Measurements from ENCODE around the gene WDR18.
"Not testable (repeated sequence)": the region's sequence is repeated elsewhere in the genome, so short reads cannot be mapped to it uniquely, and the experiment has no call there.

The WDR18 gene

GRCh38 chr19:1013218-1013617 is 29.1 kb downstream of the WDR18 start:
- no peak for DNase-seq
- intact Hi-C loops (cut with DNase I), result loop anchor here (10.0 kb wide), 1 partner anchor 172 kb away; no protein-coding TSS in a partner anchor

GRCh38 chr19:1014161-1015060 is 30.3 kb downstream of the WDR18 start:
- DNase-seq, result no peak
- intact Hi-C loops (cut with DNase I), result loop anchor here (10.0 kb wide), 1 partner anchor 170 kb away; no protein-coding TSS in a partner anchor

GRCh38 chr19:1015061-1015781 is 31.1 kb downstream of the WDR18 start:
- no peak for DNase-seq
- intact Hi-C loops (cut with DNase I), result loop anchor here (10.0 kb wide), 1 partner anchor 170 kb away; no protein-coding TSS in a partner anchor

DNA sequence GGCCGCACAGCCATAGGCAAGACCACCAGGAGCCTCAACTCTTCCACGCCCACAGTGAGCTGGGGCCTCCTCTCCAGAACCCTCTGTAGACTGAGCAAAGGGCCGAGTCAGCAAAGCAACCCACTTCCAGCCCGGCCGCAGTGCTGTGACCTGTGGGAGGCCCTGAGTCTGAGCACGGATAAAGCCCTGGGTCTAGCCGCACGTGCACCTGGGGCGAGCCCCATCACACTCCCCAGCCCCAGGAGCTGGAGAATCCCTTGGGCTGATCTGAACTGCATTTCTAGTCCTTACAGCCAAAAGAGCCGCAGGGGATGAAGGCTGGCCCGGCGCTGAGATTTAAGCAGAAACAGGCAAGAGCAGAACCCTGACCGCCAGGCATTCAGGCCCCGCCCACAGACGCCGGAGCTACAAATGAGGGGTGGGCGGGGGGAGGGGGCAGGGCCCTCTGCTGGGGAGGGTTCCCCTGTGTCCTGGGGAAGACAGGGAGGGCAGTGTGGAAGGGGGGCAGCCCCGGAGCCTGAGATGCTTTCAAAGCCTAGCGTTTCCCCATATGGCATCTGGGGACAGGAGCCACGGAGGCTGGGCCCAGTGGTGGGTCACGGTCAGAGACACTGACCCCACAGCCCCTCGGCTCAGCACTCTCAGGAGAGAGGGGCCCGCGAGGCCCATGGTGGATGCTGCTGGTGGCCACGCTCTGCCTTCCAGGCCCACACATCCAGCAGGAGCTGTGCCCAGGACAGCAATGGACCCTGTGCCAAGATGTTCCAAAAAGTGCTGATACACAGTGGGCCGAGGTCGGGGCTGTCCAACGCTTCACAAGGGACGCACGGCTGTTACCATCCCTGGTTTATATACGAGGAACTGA is 31.9 kb downstream of the WDR18 start:
- DNase-seq, result no peak
- intact Hi-C loops (cut with DNase I), result loop anchor here (10.0 kb wide), 1 partner anchor 169 kb away; no protein-coding TSS in a partner anchor

DNA sequence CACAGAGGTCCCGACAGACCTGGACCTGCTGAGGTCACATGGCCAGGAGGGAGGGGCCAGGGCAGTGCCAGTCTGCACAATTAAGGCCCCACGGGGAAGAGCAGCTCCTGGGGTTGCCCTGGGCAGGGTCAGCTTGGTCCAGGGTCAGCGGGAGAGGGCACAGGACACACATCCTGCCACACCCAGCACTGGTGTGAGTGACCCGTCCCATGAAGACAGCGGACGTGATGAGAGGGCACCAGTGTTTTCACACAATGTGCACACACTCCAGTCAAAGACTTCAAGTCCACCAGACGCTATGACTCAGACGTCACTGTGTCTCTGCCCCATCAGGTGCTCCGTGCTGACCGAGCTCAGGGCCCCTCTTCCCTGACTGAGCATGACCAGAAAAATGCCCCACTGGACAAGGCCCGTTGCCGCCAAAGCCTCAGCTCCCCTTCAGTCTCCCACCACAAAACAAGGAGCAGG is 32.5 kb downstream of the WDR18 start:
- DNase-seq, result no peak
- intact Hi-C loops (cut with DNase I), result loop anchor here (10.0 kb wide), 1 partner anchor 168 kb away; no protein-coding TSS in a partner anchor

- peak in 14 of 42 donors; percentile 22 to 71 (median 35) for DNase-seq
- intact Hi-C loops (cut with DNase I), result loop anchor here (10.0 kb wide), 1 partner anchor 167 kb away; no protein-coding TSS in a partner anchor
Observed at GRCh38 chr19:1017115-1017905, 33.2 kb downstream of the WDR18 start.

- intact Hi-C loops (cut with DNase I), result loop anchor here (10.0 kb wide), 1 partner anchor 167 kb away; no protein-coding TSS in a partner anchor
- DNase-seq, result no peak
Observed at GRCh38 chr19:1017906-1018305, 33.8 kb downstream of the WDR18 start.

GRCh38 chr19:1018393-1018792 is 34.2 kb downstream of the WDR18 start:
- intact Hi-C loops (cut with DNase I), result loop anchor here (10.0 kb wide), 1 partner anchor 166 kb away; no protein-coding TSS in a partner anchor
- DNase-seq, result no peak

GRCh38 chr19:1018932-1019615 is 34.9 kb downstream of the WDR18 start:
- DNase-seq, result no peak
- intact Hi-C loops (cut with DNase I), result loop anchor here (10.0 kb wide), 1 partner anchor 166 kb away; no protein-coding TSS in a partner anchor

DNA sequence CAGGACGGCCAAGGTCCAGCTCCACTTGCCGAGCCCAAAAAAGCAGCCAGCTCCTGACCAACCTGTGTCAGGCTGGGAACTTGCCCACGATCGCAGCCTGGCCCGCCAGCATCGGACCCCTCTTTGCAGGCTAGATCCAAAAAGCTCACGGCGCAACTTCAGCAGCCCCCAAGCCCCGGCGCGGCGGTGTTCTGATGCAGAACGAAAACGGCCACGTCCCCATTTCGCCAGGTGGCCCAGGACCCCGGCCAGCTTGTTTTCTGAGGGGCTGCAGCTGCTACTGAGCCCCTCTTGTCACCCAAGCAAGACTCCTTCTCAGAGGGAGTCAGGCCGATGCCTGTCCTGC is 35.4 kb downstream of the WDR18 start:
- DNase-seq, result no peak
- intact Hi-C loops (cut with DNase I), result loop anchor here (10.0 kb wide), 1 partner anchor 165 kb away; no protein-coding TSS in a partner anchor

GRCh38 chr19:1019980-1020867 is 36.1 kb downstream of the WDR18 start:
- intact Hi-C loops (cut with DNase I), result loop anchor here (10.0 kb wide), 1 partner anchor 165 kb away; no protein-coding TSS in a partner anchor
- DNase-seq, result peak in 12 of 42 donors; percentile 12 to 57 (median 34)

GRCh38 chr19:1020868-1021425 is 36.8 kb downstream of the WDR18 start, which contains the start of gene TMEM259:
TMEM259 (minus strand) TSS chr19:1021123; CDS start chr19:1020996, 127 bp downstream.
- intact Hi-C loops (cut with DNase I), result loop anchor here (1.0 kb wide), 1 partner anchor 37 kb away; the partner anchor contains the start of gene WDR18
- DNase-seq, result peak; percentile 96 to 99 (median 98)

GRCh38 chr19:1023883-1024188 is 39.7 kb downstream of the WDR18 start:
- DNase-seq; intact Hi-C loops (cut with DNase I): not testable (repeated sequence)

DNA sequence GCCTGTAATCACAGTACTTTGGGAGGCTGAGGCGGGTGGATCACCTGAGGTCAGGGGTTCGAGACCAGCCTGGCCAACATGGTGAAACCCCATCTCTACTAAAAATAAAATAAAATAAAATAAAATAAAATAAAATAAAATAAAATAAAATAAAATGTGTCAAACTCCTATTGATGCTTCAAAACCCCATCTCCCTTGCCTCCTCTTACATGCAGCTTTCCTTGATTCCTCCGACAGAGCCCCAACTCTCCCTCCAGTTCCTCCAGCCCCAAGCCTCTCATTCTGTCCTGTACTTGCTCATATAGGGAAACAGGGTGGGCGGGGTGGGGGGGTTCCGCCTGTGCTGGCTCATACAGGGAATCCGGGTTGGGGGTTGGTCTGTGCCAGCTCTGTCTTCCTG is 40.9 kb downstream of the WDR18 start:
- DNase-seq; intact Hi-C loops (cut with DNase I): not testable (repeated sequence)

DNA sequence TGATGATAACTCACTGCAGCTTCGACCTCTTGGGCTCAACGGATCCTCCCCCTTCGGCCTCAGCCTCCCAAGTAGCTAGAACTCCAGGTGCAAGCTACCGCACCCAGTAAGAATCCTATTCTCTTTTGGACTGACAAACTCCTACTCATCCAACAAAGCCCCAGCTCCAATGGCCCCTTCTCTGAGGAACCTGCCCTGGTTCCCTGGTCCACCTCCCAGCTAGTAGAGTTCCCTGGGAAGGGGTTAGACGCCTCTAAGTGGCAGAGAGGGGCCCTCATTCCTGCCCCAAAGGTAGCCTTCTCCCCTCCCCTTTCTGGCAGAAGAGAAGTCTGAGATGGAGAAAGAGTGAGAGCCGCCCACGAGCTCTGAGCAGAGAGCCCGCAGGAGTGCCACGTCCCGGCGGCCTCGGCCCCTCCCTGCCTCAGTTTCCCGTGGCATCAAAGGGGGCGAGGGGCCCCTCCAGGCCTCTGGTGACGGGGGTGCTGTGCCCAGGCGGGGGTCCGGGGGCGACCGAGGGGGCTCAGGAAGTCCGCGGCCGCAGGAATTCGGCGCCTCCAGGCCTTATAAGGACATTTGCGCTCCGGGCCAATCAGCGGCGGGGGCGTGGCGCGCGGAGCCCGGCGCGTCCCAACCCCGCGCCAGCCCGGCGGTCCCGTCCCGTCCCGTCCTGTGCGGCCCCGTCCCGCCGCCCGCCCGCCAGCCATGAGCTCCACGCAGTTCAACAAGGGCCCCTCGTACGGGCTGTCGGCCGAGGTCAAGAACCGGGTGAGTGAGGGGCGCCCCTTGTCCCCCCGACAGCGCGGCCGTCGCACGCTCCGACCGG is 42.0 kb downstream of the WDR18 start, which contains the start of gene CNN2:
Gene CNN2 (plus strand): TSS at position 649 of the 823 bp plus-strand sequence. CDS start 54 bp downstream, at position 703.
- intact Hi-C loops (cut with DNase I), result no loop called here
- peak in 12 of 42 donors; percentile 21 to 69 (median 50) for DNase-seq
